ENCODE data around the gene HSPA14.

DNA sequence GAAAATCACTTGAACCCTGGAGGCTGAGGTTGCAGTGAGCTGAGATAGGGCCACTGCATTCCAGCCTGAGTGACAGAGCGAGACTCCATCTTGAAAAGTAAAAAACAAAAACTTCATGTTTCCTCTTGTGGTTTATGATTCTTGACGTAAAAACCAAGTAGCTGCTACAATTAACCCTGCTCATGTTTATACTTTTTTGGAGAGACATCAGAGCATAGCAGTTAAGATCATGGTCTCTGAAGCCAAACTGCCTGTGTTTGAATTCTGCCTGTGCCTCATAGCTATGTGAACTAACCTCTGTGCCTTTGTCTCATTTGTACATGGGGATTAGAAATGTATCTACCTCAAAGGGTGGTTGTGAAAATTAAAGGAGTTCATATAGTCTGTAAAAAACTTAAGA lies 67.8 kb downstream of the HSPA14 start:
- TF ChIP-seq, protein P1, sequence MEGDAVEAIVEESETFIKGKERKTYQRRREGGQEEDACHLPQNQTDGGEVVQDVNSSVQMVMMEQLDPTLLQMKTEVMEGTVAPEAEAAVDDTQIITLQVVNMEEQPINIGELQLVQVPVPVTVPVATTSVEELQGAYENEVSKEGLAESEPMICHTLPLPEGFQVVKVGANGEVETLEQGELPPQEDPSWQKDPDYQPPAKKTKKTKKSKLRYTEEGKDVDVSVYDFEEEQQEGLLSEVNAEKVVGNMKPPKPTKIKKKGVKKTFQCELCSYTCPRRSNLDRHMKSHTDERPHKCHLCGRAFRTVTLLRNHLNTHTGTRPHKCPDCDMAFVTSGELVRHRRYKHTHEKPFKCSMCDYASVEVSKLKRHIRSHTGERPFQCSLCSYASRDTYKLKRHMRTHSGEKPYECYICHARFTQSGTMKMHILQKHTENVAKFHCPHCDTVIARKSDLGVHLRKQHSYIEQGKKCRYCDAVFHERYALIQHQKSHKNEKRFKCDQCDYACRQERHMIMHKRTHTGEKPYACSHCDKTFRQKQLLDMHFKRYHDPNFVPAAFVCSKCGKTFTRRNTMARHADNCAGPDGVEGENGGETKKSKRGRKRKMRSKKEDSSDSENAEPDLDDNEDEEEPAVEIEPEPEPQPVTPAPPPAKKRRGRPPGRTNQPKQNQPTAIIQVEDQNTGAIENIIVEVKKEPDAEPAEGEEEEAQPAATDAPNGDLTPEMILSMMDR (IDR thresholded peaks at IDR 0.05; ENCODE audit: borderline replicate concordance, extremely low read depth, low read length, poor library complexity, severe bottlenecking) = no peak
- no peak for TF ChIP-seq EZH2 (IDR thresholded peaks at IDR 0.05; ENCODE audit: borderline replicate concordance, low read depth, low read length, severe bottlenecking)

Data from DND-41 (cell line).